Hypothalamus (tissue), 51 donors: ENCODE data around the gene ST7.
"Not testable (repeated sequence)": the region's sequence is repeated elsewhere in the genome, so short reads cannot be mapped to it uniquely, and the experiment has no call there.

Source experiments
- DNase-seq, 51 donors: peaks; one replicate each; lab custom pipeline; 2025; lab: John Stamatoyannopoulos, UW

The ST7 gene

GRCh38 chr7:116971153-116971552 lies 17.9 kb downstream of the ST7 start:
- DNase-seq: not testable (repeated sequence)

GRCh38 chr7:116971869-116972268 lies 18.6 kb downstream of the ST7 start:
- no peak for DNase-seq

GRCh38 chr7:116975024-116975423 lies 21.7 kb downstream of the ST7 start:
- not testable (repeated sequence) for DNase-seq

GRCh38 chr7:116977172-116977571 lies 23.9 kb downstream of the ST7 start:
- no peak for DNase-seq

- DNase-seq: no peak
These were observed 24.7 kb downstream of the ST7 start for GRCh38 chr7:116978006-116978405.

GRCh38 chr7:116979430-116979829 lies 26.1 kb downstream of the ST7 start:
- no peak for DNase-seq

- no peak for DNase-seq
These were observed 27.1 kb downstream of the ST7 start for GRCh38 chr7:116980354-116980753.

- no peak for DNase-seq
These were observed 28.6 kb downstream of the ST7 start for GRCh38 chr7:116981939-116982338.

GRCh38 chr7:116984511-116984910 lies 31.2 kb downstream of the ST7 start:
- no peak for DNase-seq

GRCh38 chr7:116984917-116985316 lies 31.6 kb downstream of the ST7 start:
- peak in 1 of 51 donors; percentile 23 for DNase-seq

- DNase-seq: no peak
These were observed 32.3 kb downstream of the ST7 start for GRCh38 chr7:116985575-116985974.

GRCh38 chr7:116986611-116987565 lies 33.6 kb downstream of the ST7 start:
- no peak for DNase-seq

- no peak for DNase-seq
These were observed 35.2 kb downstream of the ST7 start for GRCh38 chr7:116988363-116988989.

- DNase-seq: no peak
These were observed 36.8 kb downstream of the ST7 start for GRCh38 chr7:116990056-116990455.

- DNase-seq: no peak
These were observed 37.9 kb downstream of the ST7 start for GRCh38 chr7:116991233-116991632.

- DNase-seq: no peak
These were observed 41.3 kb downstream of the ST7 start for GRCh38 chr7:116994611-116995010.

GRCh38 chr7:116997972-116998371 lies 44.7 kb downstream of the ST7 start:
- no peak for DNase-seq

GRCh38 chr7:116998567-116999175 lies 45.4 kb downstream of the ST7 start:
- no peak for DNase-seq

- DNase-seq: no peak
These were observed 46.0 kb downstream of the ST7 start for GRCh38 chr7:116999311-116999710.

- no peak for DNase-seq
These were observed 48.0 kb downstream of the ST7 start for GRCh38 chr7:117001283-117001682.

- no peak for DNase-seq
These were observed 51.6 kb downstream of the ST7 start for GRCh38 chr7:117004899-117005298.

- no peak for DNase-seq
These were observed 52.1 kb downstream of the ST7 start for GRCh38 chr7:117005449-117005848.
